Testis (tissue), 2 donors: ENCODE data around the gene KIF6.

ENCODE experiments used
- POLR2A ChIP-seq: fragments of 450-650 bp; IDR thresholded peaks from one replicate; pipeline ENCODE4 v1.6.1; 2017; ENCODE audit warnings: antibody characterized with exemption, mild to moderate bottlenecking, moderate library complexity
- TF ChIP-seq, protein P1 (sequence below), 3 experiments: fragments of 450-650 bp in 2 of 3; fragments of 200-600 bp in 1 of 3; sonication (generic) in 1 of 3; IDR thresholded peaks; one replicate each; pipeline ENCODE4 v1.5.1; 2016 to 2019; ENCODE audit warnings: antibody characterized with exemption in 3 of 3, mild to moderate bottlenecking in 2 of 3, moderate library complexity in 1 of 3

DNA sequence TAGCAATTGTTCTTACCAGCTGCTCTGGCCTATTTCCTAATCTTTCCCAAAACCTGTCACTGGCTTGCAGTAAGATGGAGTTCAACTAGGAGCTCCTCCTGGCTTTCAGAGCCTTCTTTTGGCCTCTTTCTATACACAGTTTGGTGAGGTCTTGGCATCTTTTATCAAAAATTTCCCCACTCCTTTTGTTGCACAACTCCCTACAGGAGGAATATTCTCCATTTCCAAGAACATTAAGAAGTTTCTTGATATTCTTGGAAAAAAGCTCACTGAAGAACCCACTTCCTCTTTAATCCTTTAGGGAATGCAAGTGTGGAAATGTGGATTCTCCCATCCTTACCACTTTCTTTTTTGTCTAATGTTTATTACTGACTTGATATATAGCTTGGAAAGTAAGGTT lies 231.4 kb downstream of the KIF6 start:
- TF ChIP-seq, protein P1, sequence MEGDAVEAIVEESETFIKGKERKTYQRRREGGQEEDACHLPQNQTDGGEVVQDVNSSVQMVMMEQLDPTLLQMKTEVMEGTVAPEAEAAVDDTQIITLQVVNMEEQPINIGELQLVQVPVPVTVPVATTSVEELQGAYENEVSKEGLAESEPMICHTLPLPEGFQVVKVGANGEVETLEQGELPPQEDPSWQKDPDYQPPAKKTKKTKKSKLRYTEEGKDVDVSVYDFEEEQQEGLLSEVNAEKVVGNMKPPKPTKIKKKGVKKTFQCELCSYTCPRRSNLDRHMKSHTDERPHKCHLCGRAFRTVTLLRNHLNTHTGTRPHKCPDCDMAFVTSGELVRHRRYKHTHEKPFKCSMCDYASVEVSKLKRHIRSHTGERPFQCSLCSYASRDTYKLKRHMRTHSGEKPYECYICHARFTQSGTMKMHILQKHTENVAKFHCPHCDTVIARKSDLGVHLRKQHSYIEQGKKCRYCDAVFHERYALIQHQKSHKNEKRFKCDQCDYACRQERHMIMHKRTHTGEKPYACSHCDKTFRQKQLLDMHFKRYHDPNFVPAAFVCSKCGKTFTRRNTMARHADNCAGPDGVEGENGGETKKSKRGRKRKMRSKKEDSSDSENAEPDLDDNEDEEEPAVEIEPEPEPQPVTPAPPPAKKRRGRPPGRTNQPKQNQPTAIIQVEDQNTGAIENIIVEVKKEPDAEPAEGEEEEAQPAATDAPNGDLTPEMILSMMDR (IDR thresholded peaks at IDR 0.05): no peak
- TF ChIP-seq POLR2A: no peak
